B cell (primary cell): ENCODE data around the gene PSENEN. TPM values are rescaled to one million over a fixed set of nuclear protein-coding genes. Genes with fewer than 3 reads are reported as not detected.

Source experiments
- ATAC-seq: fragments of 200-7000 bp; cut with Tn5 transposase; one replicate; pipeline ENCODE4 v1.10.0; 2021; ENCODE audit warnings: low read depth, mild to moderate bottlenecking, moderate number of reproducible peaks, moderate library complexity
- CTCF ChIA-PET: fragments of 350-600 bp; sonication (Branson Sonifier 250); formaldehyde crosslinking; loops from one replicate; lab custom pipeline; 2021; ENCODE audit warnings: antibody characterized with exemption, inconsistent platforms; lab: Charles Lee
- POLR2A ChIA-PET: fragments of 350-600 bp; sonication (Branson Sonifier 250); formaldehyde crosslinking; loops from one replicate; lab custom pipeline; 2021; ENCODE audit warnings: antibody characterized with exemption; lab: Charles Lee
- DNase-seq: peaks from one replicate; pipeline ENCODE4 v3.0.0; 2013
- H2AFZ ChIP-seq: 2 replicates; pipeline ENCODE4 v1.6.1; 2012; ENCODE audit warnings: mild to moderate bottlenecking, low read depth, low read length; ENCODE audit not compliant: insufficient read depth, poor library complexity, severe bottlenecking
- H3K27ac ChIP-seq, 2 donors: 1 replicate in 1 of 2; 2 replicates in 1 of 2; pipeline ENCODE4 v1.5.1; 2012 to 2013; ENCODE audit warnings: low read length in 2 of 2, mild to moderate bottlenecking in 2 of 2, moderate library complexity in 1 of 2
- H3K27me3 ChIP-seq, 4 experiments: fragments of 200-600 bp in 1 of 4; sonication (generic) in 1 of 4; replicated peaks in 1 of 4; 1 replicate in 2 of 4; 2 replicates in 2 of 4; pipeline versions ENCODE4 v1.6.1 to v1.7.0; 2013 to 2016; ENCODE audit warnings: low read length in 3 of 4, mild to moderate bottlenecking in 2 of 4, mixed read lengths in 1 of 4, moderate library complexity in 1 of 4; ENCODE audit not compliant: insufficient read depth in 4 of 4, control insufficient read depth in 3 of 4; ENCODE audit errors: control extremely low read depth in 1 of 4
- H3K36me3 ChIP-seq, 2 experiments: replicated peaks in 1 of 2; 1 replicate in 1 of 2; 2 replicates in 1 of 2; pipeline versions ENCODE4 v1.6.1 to v1.7.1; 2013; ENCODE audit warnings: low read length in 1 of 2; ENCODE audit not compliant: insufficient read depth in 2 of 2, control insufficient read depth in 1 of 2; ENCODE audit errors: control extremely low read depth in 1 of 2, extremely low read depth in 1 of 2
- H3K4me1 ChIP-seq, 2 donors: fragments of 200-600 bp in 1 of 2; sonication (generic) in 1 of 2; 1 replicate in 1 of 2; 2 replicates in 1 of 2; pipeline versions ENCODE4 v1.5.1 to v1.6.1; 2013 to 2017; ENCODE audit warnings: low read length in 2 of 2; ENCODE audit not compliant: control insufficient read depth in 2 of 2, insufficient read depth in 2 of 2
- H3K4me2 ChIP-seq: replicated peaks from 2 replicates; pipeline ENCODE3; 2012; ENCODE audit warnings: mild to moderate bottlenecking, low read depth, low read length; ENCODE audit not compliant: poor library complexity, severe bottlenecking
- H3K4me3 ChIP-seq, 5 experiments: fragments of 200-600 bp in 1 of 5; sonication (generic) in 1 of 5; 1 replicate in 3 of 5; 2 replicates in 2 of 5; pipeline versions ENCODE4 v1.5.1 to v1.7.0; 2011 to 2016; ENCODE audit warnings: low read length in 4 of 5, mild to moderate bottlenecking in 4 of 5, low read depth in 2 of 5, control low read depth in 1 of 5, moderate library complexity in 1 of 5; ENCODE audit not compliant: insufficient read depth in 1 of 5; ENCODE audit errors: control extremely low read depth in 1 of 5, extremely low read depth in 1 of 5
- H3K79me2 ChIP-seq: fragments of 200-600 bp; sonication (generic); one replicate; pipeline ENCODE4 v1.6.0; 2016; ENCODE audit warnings: low read length; ENCODE audit not compliant: control insufficient read depth, insufficient read depth
- H3K9ac ChIP-seq: fragments of 200-600 bp; sonication (generic); 2 replicates; pipeline ENCODE4 v1.6.1; 2017; ENCODE audit warnings: mild to moderate bottlenecking, low read length, moderate library complexity
- H3K9me3 ChIP-seq, 3 donors: one replicate each; pipeline versions ENCODE4 v1.6.1 to v1.7.1; 2013; ENCODE audit warnings: low read length in 2 of 3; ENCODE audit not compliant: control insufficient read depth in 2 of 3, insufficient read depth in 1 of 3; ENCODE audit errors: control extremely low read depth in 1 of 3
- H4K20me1 ChIP-seq: 2 replicates; pipeline ENCODE4 v1.6.0; 2012; ENCODE audit warnings: mild to moderate bottlenecking, low read length; ENCODE audit not compliant: insufficient read depth, control insufficient read depth, poor library complexity, severe bottlenecking
- H3K27ac Mint-ChIP-seq: one replicate; pipeline ENCODE4 v1.8.0; 2021; ENCODE audit warnings: mixed read lengths
- H3K27me3 Mint-ChIP-seq: one replicate; pipeline ENCODE4 v1.8.0; 2021; ENCODE audit warnings: mixed read lengths
- H3K4me1 Mint-ChIP-seq: one replicate; pipeline ENCODE4 v1.8.0; 2021; ENCODE audit warnings: mixed read lengths
- H3K4me3 Mint-ChIP-seq: one replicate; pipeline ENCODE4 v1.8.0; 2021; ENCODE audit warnings: mixed read lengths
- H3K9me3 Mint-ChIP-seq: one replicate; pipeline ENCODE4 v1.8.0; 2022; ENCODE audit warnings: mixed read lengths; ENCODE audit not compliant: insufficient read depth
- CTCF ChIP-seq: fragments of 200-600 bp; IDR thresholded peaks from one replicate; pipeline ENCODE4 v1.8.0; 2022; ENCODE audit warnings: antibody characterized with exemption, mild to moderate bottlenecking
- EZH2 ChIP-seq: IDR thresholded peaks from 2 replicates; pipeline ENCODE4 v1.6.1; 2012; ENCODE audit warnings: borderline replicate concordance, low read depth, mild to moderate bottlenecking, moderate library complexity, low read length; ENCODE audit not compliant: insufficient read depth, poor library complexity, severe bottlenecking
- WGBS: methylation state at CpG from one replicate; pipeline ENCODE4 v1.1.5; 2013; ENCODE audit warnings: missing lambda C conversion rate; ENCODE audit not compliant: insufficient coverage; 5-methylcytosine and 5-hydroxymethylcytosine counted together
- intact Hi-C: fragments of 100-400 bp; cut with micrococcal nuclease; formaldehyde crosslinking; loops from one replicate; pipeline ENCODE4 v1.10.0; 2022
- polyA plus RNA-seq: library from polyadenylated mRNA; depleted of rRNA; stranded (reverse); fragments of >200 nt; gene quantifications from 2 replicates; pipeline ENCODE4 v1.2.3, GENCODE V29; 2012
- total RNA-seq, 2 donors: library from RNA; stranded (reverse); fragments of 120-200 nt in 1 of 2; gene quantifications; 1 replicate in 1 of 2; 2 replicates in 1 of 2; pipeline versions ENCODE4 v1.2.3 to v1.2.4, GENCODE V29; 2013 to 2022

Gene PSENEN
- total and polyA plus RNA-seq, 2 donors (not counting 1 experiment from before 2014, with no cell fraction given) = 17.7 to 36.4 TPM

GRCh38 chr19:35744430-35745327 is 772 bp upstream of the PSENEN start:
- peaks cover 70% of the 10 kb centered on the region for H3K79me2 ChIP-seq

More at GRCh38 chr19:35744430-35745327, 772 bp upstream of the PSENEN start:
- Histone ChIP-seq H3K27me3 (no peaks in the 10 kb centered on the region), H3K9me3 (no peaks in the 10 kb centered on the region), H3K36me3 (peaks cover 0 to under 1% of the 10 kb centered on the region in 2 experiments), H3K9ac (peak overlapping the region; percentile 93), H3K27ac (peak overlapping the region; percentile 98), H3K4me3 (peak overlapping the region; percentile 66 to 93 (median 91)), H2AFZ (peak overlapping the region; percentile 77), H3K4me1 (peaks cover 41 to 69% of the 10 kb centered on the region in 2 donors), H4K20me1 (peaks cover 7% of the 10 kb centered on the region), H3K4me2 (peak overlapping the region; percentile 87)
- no peaks in the 10 kb centered on the region for H3K9me3 Mint-ChIP-seq
- TF ChIP-seq CTCF (no peak), EZH2 (no peak)
- H3K27me3 Mint-ChIP-seq = no peaks in the 10 kb centered on the region
- ATAC-seq (peak; percentile 54), DNase-seq (peak; percentile 96)
- peak overlapping the region; percentile 98 for H3K27ac Mint-ChIP-seq
- peaks cover 64% of the 10 kb centered on the region for H3K4me1 Mint-ChIP-seq
- WGBS = under 1% methylated on average over 36 of the region's 41 CpGs
- ChIA-PET POLR2A (interaction anchor here (0.5 to 2.3 kb wide), 11 partner anchors 12 to 534 kb away, joined by 3 to 17 read pairs (median 3); partner anchors contain the start of genes ALKBH6, COX6B1, HSPB6 and KMT2B), CTCF (interaction anchor here (0.6 to 2.3 kb wide), 6 partner anchors 25 to 158 kb away, joined by 3 to 6 read pairs (median 4); no protein-coding TSS in a partner anchor)
- intact Hi-C loops = loop anchor here (1.0 to 10.0 kb wide), 5 partner anchors 27 to 470 kb away; partner anchors contain the start of genes ALKBH6, ARHGAP33, HCST and ZNF146
- peak overlapping the region; percentile 94 for H3K4me3 Mint-ChIP-seq
